RWPE2 (cell line): ENCODE measurements around the gene PRKCSH.
A peak's percentile ranks its signal among the peaks of the same experiment; 100 is the strongest.

Experiments
- ATAC-seq: fragments of 200-7000 bp; cut with Tn5 transposase; 3 replicates; pipeline ENCODE4 v1.9.1; 2021; ENCODE audit warnings: low read depth
- DNase-seq: peaks from one replicate; pipeline ENCODE4 v3.0.0-alpha.2; 2020; ENCODE audit warnings: low spot score
- H3K27ac ChIP-seq: fragments of 450-650 bp; 2 replicates; pipeline ENCODE4 v1.5.1; 2017; ENCODE audit warnings: mild to moderate bottlenecking; ENCODE audit not compliant: poor library complexity, severe bottlenecking
- H3K27me3 ChIP-seq: fragments of 250-450 bp; sonication (Bioruptor Pico); 2 replicates; pipeline ENCODE4 v1.5.1; 2021; ENCODE audit warnings: mild to moderate bottlenecking, moderate library complexity; ENCODE audit not compliant: insufficient read depth, poor library complexity, severe bottlenecking
- H3K36me3 ChIP-seq: fragments of 250-450 bp; sonication (Bioruptor Pico); 2 replicates; pipeline ENCODE4 v1.5.1; 2020; ENCODE audit warnings: low read depth, mild to moderate bottlenecking, moderate library complexity
- H3K4me1 ChIP-seq: fragments of 250-450 bp; sonication (Bioruptor Pico); 2 replicates; pipeline ENCODE4 v1.5.1; 2021; ENCODE audit warnings: mild to moderate bottlenecking, moderate library complexity; ENCODE audit not compliant: insufficient read depth, poor library complexity, severe bottlenecking
- H3K4me3 ChIP-seq: fragments of 250-450 bp; sonication (Bioruptor Pico); 2 replicates; pipeline ENCODE4 v1.5.1; 2021; ENCODE audit warnings: mild to moderate bottlenecking, moderate library complexity; ENCODE audit not compliant: severe bottlenecking
- H3K9me3 ChIP-seq: fragments of 250-450 bp; sonication (Bioruptor Pico); 2 replicates; pipeline ENCODE4 v1.5.1; 2021; ENCODE audit warnings: mild to moderate bottlenecking, moderate library complexity; ENCODE audit not compliant: severe bottlenecking
- TF ChIP-seq, protein P1 (sequence below): fragments of 450-650 bp; IDR thresholded peaks from one replicate; pipeline ENCODE4 v1.5.1; 2017; ENCODE audit warnings: mild to moderate bottlenecking, moderate library complexity; ENCODE audit not compliant: poor library complexity, severe bottlenecking

The PRKCSH gene

DNA sequence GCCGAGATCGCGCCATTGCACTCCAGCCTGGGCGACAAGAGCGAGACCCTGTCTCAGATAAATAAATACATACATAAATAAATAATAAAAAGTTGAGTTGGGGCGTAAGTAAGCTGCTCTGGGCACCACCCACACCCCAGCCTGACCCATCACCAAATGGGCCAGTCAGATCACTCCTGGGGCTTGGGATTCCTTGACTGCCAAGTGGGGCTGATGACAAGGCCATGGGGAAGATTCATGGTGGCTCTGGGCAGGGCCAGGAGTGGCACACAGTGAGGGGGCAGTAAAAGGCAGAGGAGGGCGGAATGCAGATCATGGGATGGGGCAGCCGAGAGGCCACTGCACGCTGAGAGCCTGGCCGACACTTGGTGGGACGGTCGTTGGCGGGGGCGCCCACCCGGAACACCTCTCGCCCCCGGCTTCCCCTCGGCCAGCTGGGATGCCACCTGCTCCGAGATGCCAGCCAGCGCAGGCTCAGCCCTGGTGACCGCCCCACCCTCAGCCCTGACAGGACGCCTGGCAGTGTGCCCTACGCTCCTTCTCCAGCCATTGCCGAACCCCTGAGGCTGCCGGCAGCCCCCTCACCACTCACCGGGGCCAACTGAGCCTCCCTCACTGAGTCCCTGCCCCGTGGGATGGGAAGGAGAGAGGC is 59.3 kb downstream of the PRKCSH start:
- DNase-seq (no peak), ATAC-seq (no peak)
- H3K27me3 ChIP-seq: no peaks in the 10 kb centered on the region
- no peaks in the 10 kb centered on the region; the same call in 1 of the 2 replicates for H3K36me3 ChIP-seq
- H3K27ac ChIP-seq: no peak overlapping the region
- TF ChIP-seq, protein P1, sequence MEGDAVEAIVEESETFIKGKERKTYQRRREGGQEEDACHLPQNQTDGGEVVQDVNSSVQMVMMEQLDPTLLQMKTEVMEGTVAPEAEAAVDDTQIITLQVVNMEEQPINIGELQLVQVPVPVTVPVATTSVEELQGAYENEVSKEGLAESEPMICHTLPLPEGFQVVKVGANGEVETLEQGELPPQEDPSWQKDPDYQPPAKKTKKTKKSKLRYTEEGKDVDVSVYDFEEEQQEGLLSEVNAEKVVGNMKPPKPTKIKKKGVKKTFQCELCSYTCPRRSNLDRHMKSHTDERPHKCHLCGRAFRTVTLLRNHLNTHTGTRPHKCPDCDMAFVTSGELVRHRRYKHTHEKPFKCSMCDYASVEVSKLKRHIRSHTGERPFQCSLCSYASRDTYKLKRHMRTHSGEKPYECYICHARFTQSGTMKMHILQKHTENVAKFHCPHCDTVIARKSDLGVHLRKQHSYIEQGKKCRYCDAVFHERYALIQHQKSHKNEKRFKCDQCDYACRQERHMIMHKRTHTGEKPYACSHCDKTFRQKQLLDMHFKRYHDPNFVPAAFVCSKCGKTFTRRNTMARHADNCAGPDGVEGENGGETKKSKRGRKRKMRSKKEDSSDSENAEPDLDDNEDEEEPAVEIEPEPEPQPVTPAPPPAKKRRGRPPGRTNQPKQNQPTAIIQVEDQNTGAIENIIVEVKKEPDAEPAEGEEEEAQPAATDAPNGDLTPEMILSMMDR: no peak
- no peaks in the 10 kb centered on the region for H3K9me3 ChIP-seq
- H3K4me3 ChIP-seq: no peak overlapping the region
- H3K4me1 ChIP-seq: no peaks in the 10 kb centered on the region

DNA sequence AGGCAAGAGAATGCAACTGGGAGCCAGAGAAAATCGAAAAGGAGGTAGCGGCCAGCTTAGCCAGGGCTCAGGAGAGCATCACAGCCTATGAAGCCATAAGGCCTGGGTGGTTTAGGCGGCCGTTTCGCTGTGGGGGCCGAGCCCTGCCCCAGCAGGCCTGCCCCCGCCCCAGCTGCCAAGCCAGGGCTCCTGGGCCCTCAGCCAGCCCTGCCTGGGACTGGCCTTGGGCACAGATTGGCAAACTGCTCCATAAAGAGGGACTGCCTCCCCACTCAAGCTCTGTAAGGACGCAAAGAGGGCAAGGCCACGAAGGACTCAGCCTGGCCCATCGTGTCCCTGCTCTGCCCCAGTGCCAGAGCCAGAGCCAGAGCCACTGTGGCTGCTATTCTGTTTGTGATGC is 60.0 kb downstream of the PRKCSH start:
- H3K4me1 ChIP-seq: no peaks in the 10 kb centered on the region
- ATAC-seq (no peak), DNase-seq (no peak)
- H3K27me3 ChIP-seq: no peaks in the 10 kb centered on the region
- H3K27ac ChIP-seq: no peak overlapping the region
- H3K9me3 ChIP-seq: no peaks in the 10 kb centered on the region
- TF ChIP-seq, protein P1: no peak
- H3K4me3 ChIP-seq: no peak overlapping the region
- no peaks in the 10 kb centered on the region; the same call in 1 of the 2 replicates for H3K36me3 ChIP-seq

DNA sequence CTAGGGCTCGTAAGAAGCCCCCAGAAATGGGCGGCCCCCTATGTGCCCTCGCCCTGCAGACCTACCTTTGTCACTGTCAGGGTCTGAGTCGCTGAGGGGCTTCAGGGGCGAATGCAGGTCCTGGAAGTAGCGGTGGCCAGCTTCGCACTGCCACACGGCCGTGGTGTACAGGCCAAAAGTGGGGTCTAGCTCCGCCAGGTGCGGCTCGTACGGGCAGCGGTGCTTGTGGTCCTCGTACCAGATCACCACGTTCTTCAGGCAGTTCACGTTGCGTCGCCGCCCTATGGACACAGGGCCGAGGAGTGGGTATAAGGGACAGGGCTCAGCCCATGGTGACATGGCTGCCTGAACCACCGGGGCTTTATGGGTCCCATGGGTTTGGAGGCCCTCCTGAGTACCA is 60.5 kb downstream of the PRKCSH start:
- Histone ChIP-seq H3K4me1 (no peaks in the 10 kb centered on the region), H3K36me3 (no peaks in the 10 kb centered on the region; the same call in 1 of the 2 replicates), H3K9me3 (no peaks in the 10 kb centered on the region), H3K27me3 (no peaks in the 10 kb centered on the region), H3K27ac (no peak overlapping the region), H3K4me3 (no peak overlapping the region)
- DNase-seq (no peak), ATAC-seq (no peak)
- TF ChIP-seq, protein P1: no peak

DNA sequence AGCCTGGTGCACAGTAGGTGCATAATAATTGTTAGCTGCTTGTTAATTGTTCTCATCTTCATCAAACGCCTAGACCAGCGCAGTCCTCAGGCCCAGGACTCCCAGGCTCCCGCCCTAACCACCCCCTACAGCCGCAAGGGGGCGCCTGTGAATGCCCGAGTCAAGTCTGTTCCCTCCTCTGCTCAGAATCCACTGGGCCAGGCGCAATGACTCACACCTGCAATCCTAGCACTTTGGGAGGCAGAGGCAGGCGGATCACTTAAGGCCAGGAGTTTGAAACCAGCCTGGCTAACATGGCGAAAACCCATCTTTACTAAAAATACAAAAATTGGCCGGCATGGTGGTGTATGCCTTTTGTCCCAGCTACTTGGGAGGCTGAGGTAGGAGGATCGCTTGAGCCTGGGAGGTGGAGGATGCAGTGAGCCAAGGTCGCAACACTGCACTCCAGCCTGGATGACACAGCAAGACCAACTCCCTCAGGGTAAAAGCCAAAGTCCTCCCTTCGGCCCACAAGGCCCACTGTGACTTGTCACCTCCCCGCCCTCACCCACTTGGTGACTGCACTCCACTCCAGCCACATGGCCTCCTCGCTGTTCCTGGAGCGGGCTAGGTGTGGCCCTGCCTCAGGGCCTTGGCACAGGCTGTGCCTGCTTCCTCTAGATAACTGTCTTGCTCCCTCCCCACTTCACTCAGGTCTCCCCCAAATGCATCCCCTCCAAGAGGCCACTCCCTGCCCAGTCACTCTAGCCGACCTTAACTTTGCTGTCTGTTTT is 61.1 kb downstream of the PRKCSH start:
- Histone ChIP-seq H3K36me3 (no peaks in the 10 kb centered on the region; the same call in 1 of the 2 replicates), H3K9me3 (no peaks in the 10 kb centered on the region), H3K27ac (no peak overlapping the region), H3K4me3 (no peak overlapping the region), H3K27me3 (no peaks in the 10 kb centered on the region), H3K4me1 (no peaks in the 10 kb centered on the region)
- ATAC-seq: peak; percentile 88
- no peak for DNase-seq
- TF ChIP-seq, protein P1: peak; percentile 68
